IMR-90 (cell line): ENCODE data around the gene TMUB2. TPM values are rescaled to one million over a fixed set of nuclear protein-coding genes. Genes with fewer than 3 reads are reported as not detected.

ENCODE experiments used
- ATAC-seq: fragments of 200-7000 bp; cut with Tn5 transposase; 2 replicates; pipeline ENCODE4 v1.9.1; 2020; ENCODE audit warnings: low read depth, mild to moderate bottlenecking, moderate library complexity
- BruUV-seq: library from RNA; stranded (reverse); fragments of 400-500 nt; replicated peaks from 2 replicates; lab custom pipeline; 2021; lab: Mats Ljungman, UMichigan
- CTCF ChIA-PET: fragments of 300-600 bp; formaldehyde crosslinking; extraction: SDS; loops from one replicate; lab custom pipeline; 2021; ENCODE audit warnings: antibody characterized with exemption; lab: Yijun Ruan, JAX
- POLR2A ChIA-PET: fragments of 300-600 bp; sonication (Branson Sonifier 250); formaldehyde crosslinking; loops from one replicate; lab custom pipeline; 2022; ENCODE audit warnings: antibody characterized with exemption; ENCODE audit not compliant: unreplicated experiment; lab: Charles Lee
- DNase-seq: peaks from one replicate; pipeline ENCODE4 v3.0.0; 2013
- H2AFZ ChIP-seq: replicated peaks from 2 replicates; pipeline ENCODE3; 2013; ENCODE audit warnings: low read length, mild to moderate bottlenecking; ENCODE audit not compliant: poor library complexity
- H2AK5ac ChIP-seq: 2 replicates; pipeline ENCODE4 v1.6.1; 2013; ENCODE audit warnings: low read depth, low read length, inconsistent platforms
- H2AK9ac ChIP-seq: replicated peaks from 2 replicates; pipeline ENCODE3; 2013; ENCODE audit warnings: mild to moderate bottlenecking, low read depth, low read length, moderate library complexity; ENCODE audit not compliant: poor library complexity
- H2BK120ac ChIP-seq: 2 replicates; pipeline ENCODE4 v1.6.1; 2013; ENCODE audit warnings: low read depth, low read length, inconsistent platforms
- H2BK15ac ChIP-seq: 3 replicates; pipeline ENCODE4 v1.6.1; 2013; ENCODE audit warnings: low read depth, low read length, inconsistent platforms
- H2BK20ac ChIP-seq: 2 replicates; pipeline ENCODE4 v1.6.1; 2013; ENCODE audit warnings: low read depth, mild to moderate bottlenecking, inconsistent platforms, low read length, moderate library complexity
- H2BK5ac ChIP-seq: 2 replicates; pipeline ENCODE4 v1.6.1; 2013; ENCODE audit warnings: mild to moderate bottlenecking, low read depth, low read length, inconsistent platforms; ENCODE audit not compliant: poor library complexity, severe bottlenecking
- H3K14ac ChIP-seq: replicated peaks from 2 replicates; pipeline ENCODE4 v1.6.1; 2013; ENCODE audit warnings: low read depth, low read length, inconsistent platforms
- H3K18ac ChIP-seq: 2 replicates; pipeline ENCODE4 v1.6.1; 2013; ENCODE audit warnings: low read depth, low read length, control low read depth
- H3K23ac ChIP-seq: 2 replicates; pipeline ENCODE4 v1.6.1; 2013; ENCODE audit warnings: low read depth, low read length, inconsistent platforms
- H3K27ac ChIP-seq: 2 replicates; pipeline ENCODE4 v1.5.1; 2013; ENCODE audit warnings: mild to moderate bottlenecking, control low read depth, low read length; ENCODE audit not compliant: insufficient read depth
- H3K27me3 ChIP-seq: 2 replicates; pipeline ENCODE4 v1.6.1; 2013; ENCODE audit warnings: low read length; ENCODE audit not compliant: control insufficient read depth, insufficient read depth
- H3K36me3 ChIP-seq: 2 replicates; pipeline ENCODE4 v1.6.1; 2013; ENCODE audit warnings: low read length, mixed read lengths; ENCODE audit not compliant: control insufficient read depth, insufficient read depth
- H3K4ac ChIP-seq: 2 replicates; pipeline ENCODE4 v1.6.1; 2013; ENCODE audit warnings: low read depth, low read length, inconsistent platforms
- H3K4me1 ChIP-seq: 2 replicates; pipeline ENCODE4 v1.6.1; 2013; ENCODE audit warnings: low read length, mixed read lengths; ENCODE audit not compliant: control insufficient read depth, insufficient read depth
- H3K4me2 ChIP-seq: 2 replicates; pipeline ENCODE4 v1.6.1; 2013; ENCODE audit warnings: low read depth, mild to moderate bottlenecking, control low read depth, low read length, moderate library complexity
- H3K4me3 ChIP-seq: 2 replicates; pipeline ENCODE4 v1.5.1; 2013; ENCODE audit warnings: low read depth, mild to moderate bottlenecking, control low read depth, low read length, moderate library complexity; ENCODE audit not compliant: insufficient read depth
- H3K56ac ChIP-seq: 2 replicates; pipeline ENCODE4 v1.6.1; 2013; ENCODE audit warnings: low read length, inconsistent platforms; ENCODE audit not compliant: insufficient read depth; ENCODE audit errors: extremely low read depth
- H3K79me1 ChIP-seq, 2 experiments: 2 replicates each; pipeline ENCODE4 v1.6.1; 2013; ENCODE audit warnings: low read length in 2 of 2, inconsistent platforms in 1 of 2, low read depth in 1 of 2
- H3K9ac ChIP-seq: 2 replicates; pipeline ENCODE4 v1.6.1; 2013; ENCODE audit warnings: low read depth, low read length, control low read depth
- H3K9me1 ChIP-seq: 2 replicates; pipeline ENCODE4 v1.6.1; 2013; ENCODE audit warnings: low read length, inconsistent platforms; ENCODE audit not compliant: insufficient read depth
- H3K9me3 ChIP-seq: 2 replicates; pipeline ENCODE4 v1.6.1; 2013; ENCODE audit warnings: low read length; ENCODE audit not compliant: control insufficient read depth, insufficient read depth
- H4K20me1 ChIP-seq: 2 replicates; pipeline ENCODE4 v1.6.1; 2013; ENCODE audit warnings: low read length, inconsistent platforms; ENCODE audit not compliant: insufficient read depth
- H4K5ac ChIP-seq: 2 replicates; pipeline ENCODE4 v1.6.1; 2013; ENCODE audit warnings: mild to moderate bottlenecking, low read depth, low read length, control low read depth
- H4K8ac ChIP-seq, 2 experiments: 2 replicates each; pipeline ENCODE4 v1.6.1; 2013; ENCODE audit warnings: low read depth in 2 of 2, low read length in 2 of 2, control low read depth in 1 of 2, inconsistent platforms in 1 of 2
- H4K91ac ChIP-seq: 2 replicates; pipeline ENCODE4 v1.6.1; 2013; ENCODE audit warnings: low read depth, low read length, inconsistent platforms; ENCODE audit not compliant: insufficient read depth
- FOS ChIP-seq: fragments of 150-350 bp; IDR thresholded peaks from 2 replicates; pipeline ENCODE4 v1.6.1; 2016; ENCODE audit warnings: low read depth, low read length
- MAZ ChIP-seq: IDR thresholded peaks from 2 replicates; pipeline ENCODE4 v1.6.1; 2012; ENCODE audit warnings: low read depth, mild to moderate bottlenecking, low read length, improper control_type of control experiment, moderate library complexity, borderline replicate concordance
- MXI1 ChIP-seq: IDR thresholded peaks from 2 replicates; pipeline ENCODE4 v1.6.1; 2012; ENCODE audit warnings: low read depth, mild to moderate bottlenecking, low read length, moderate library complexity, borderline replicate concordance
- NFE2L2 ChIP-seq: fragments of 150-350 bp; IDR thresholded peaks from 2 replicates; pipeline ENCODE4 v1.6.1; 2016; ENCODE audit warnings: low read depth, mild to moderate bottlenecking, low read length
- POLR2A ChIP-seq: IDR thresholded peaks from 2 replicates; pipeline ENCODE4 v1.6.1; 2012; ENCODE audit warnings: mild to moderate bottlenecking, low read depth, low read length
- RFX5 ChIP-seq: IDR thresholded peaks from 2 replicates; pipeline ENCODE4 v1.8.0; 2012; ENCODE audit warnings: low read depth, mild to moderate bottlenecking, low read length, moderate library complexity
- SMC3 ChIP-seq: fragments of 150-350 bp; IDR thresholded peaks from 2 replicates; pipeline ENCODE4 v1.6.1; 2016; ENCODE audit warnings: low read depth, mild to moderate bottlenecking, antibody characterized with exemption, low read length, moderate library complexity
- WGBS, 2 experiments: methylation state at CpG; one replicate each; pipeline versions ENCODE4 v1.1.5 to v1.1.7; 2013; ENCODE audit warnings: missing lambda C conversion rate in 2 of 2; ENCODE audit not compliant: insufficient read length in 1 of 2; ENCODE audit errors: extremely low coverage in 2 of 2; 5-methylcytosine and 5-hydroxymethylcytosine counted together
- dilution Hi-C: fragments of 300-500 bp; cut with HindIII; formaldehyde crosslinking; loops from one replicate; pipeline ENCODE4 v1.14.3; 2018; ENCODE audit warnings: low sequenced_read_pairs; ENCODE audit not compliant: unreplicated experiment
- in situ Hi-C: fragments of 300-500 bp; cut with MboI; formaldehyde crosslinking; loops from 3 replicates; pipeline ENCODE4 v1.14.3; 2019; ENCODE audit warnings: low sequenced_read_pairs, inconsistent platforms, mixed read lengths
- intact Hi-C: fragments of 100-400 bp; cut with micrococcal nuclease; formaldehyde crosslinking; loops from 2 replicates; pipeline ENCODE4 v1.10.0; 2022
- polyA plus RNA-seq, 3 experiments: library from polyadenylated mRNA; depleted of rRNA; stranded (reverse); fragments of >200 nt; gene quantifications; 2 replicates each; pipeline ENCODE4 v1.2.3, GENCODE V29; 2012; ENCODE audit warnings: low replicate concordance in 1 of 3
- total RNA-seq: library from RNA; depleted of rRNA; stranded (reverse); fragments of >200 nt; gene quantifications from 2 replicates; pipeline ENCODE4 v1.2.3, GENCODE V29; 2012
- TF ChIP-seq, protein P1 (sequence below): fragments of 150-350 bp; IDR thresholded peaks from 2 replicates; pipeline ENCODE4 v1.6.1; 2017; ENCODE audit warnings: mild to moderate bottlenecking, antibody characterized with exemption, low read length, low read depth
- TF ChIP-seq, protein P2 (sequence below): fragments of 150-350 bp; IDR thresholded peaks from 2 replicates; pipeline ENCODE4 v1.6.1; 2016; ENCODE audit warnings: low read depth, mild to moderate bottlenecking, low read length, moderate library complexity, borderline replicate concordance
- TF ChIP-seq, protein P3 (sequence below): conservative IDR thresholded peaks from 2 replicates; pipeline ENCODE4 v1.5.1; 2012; ENCODE audit warnings: mild to moderate bottlenecking, low read depth, low read length, improper control_type of control experiment

The TMUB2 gene
- total and polyA plus RNA-seq, 2 of the 4 experiments (the other 2 are of a cell fraction): 16.5 to 42.5 TPM

DNA sequence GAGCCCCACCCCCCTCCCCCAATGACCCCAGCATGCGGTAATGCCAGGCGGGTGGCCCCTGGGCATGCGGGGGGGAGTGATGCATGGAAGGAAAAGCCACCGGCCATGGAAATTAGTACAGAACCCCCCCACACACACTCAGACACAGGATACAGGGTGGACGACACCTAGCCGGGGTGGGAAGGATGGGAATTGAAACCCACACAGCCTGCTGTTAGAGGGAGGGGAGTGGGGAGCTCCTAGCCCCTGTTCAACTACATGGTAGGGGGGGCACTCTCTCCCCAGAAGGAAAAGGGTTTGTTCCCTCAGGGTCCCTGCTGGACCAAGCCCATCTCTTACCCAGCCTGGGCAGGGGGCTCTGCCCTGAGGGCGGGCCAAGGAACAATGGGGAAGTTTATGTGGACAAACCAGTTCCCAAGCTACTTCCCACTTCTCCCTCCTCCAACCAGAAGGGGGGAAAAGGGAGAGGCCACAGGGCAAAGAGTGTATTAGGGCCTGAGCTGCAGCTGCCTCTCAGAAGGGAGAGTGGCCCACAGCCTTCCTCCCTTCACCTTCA is 5.2 kb downstream of the TMUB2 start:
- Histone ChIP-seq H3K9me1 (no peaks in the 10 kb centered on the region), H2AK9ac (no peak overlapping the region), H2AK5ac (no peak overlapping the region), H3K9ac (no peak overlapping the region), H4K91ac (no peak overlapping the region), H3K4ac (no peak overlapping the region), H3K56ac (no peak overlapping the region), H2BK15ac (no peak overlapping the region), H3K18ac (no peak overlapping the region), H3K4me3 (no peak overlapping the region), H3K27ac (no peak overlapping the region), H2BK20ac (no peak overlapping the region), H3K9me3 (no peaks in the 10 kb centered on the region), H4K20me1 (no peaks in the 10 kb centered on the region), H3K4me1 (peaks cover 2% of the 10 kb centered on the region; the same call in 1 of the 2 replicates), H3K36me3 (peaks cover 64% of the 10 kb centered on the region), H3K79me1 (peaks cover 26 to 59% of the 10 kb centered on the region in 2 experiments), H4K8ac (no peak overlapping the region; a peak in 2 of 4 replicates), H2BK5ac (no peak overlapping the region), H2BK120ac (no peak overlapping the region), H3K23ac (no peak overlapping the region), H3K14ac (no peak overlapping the region), H2AFZ (peak overlapping the region; percentile 37), H3K4me2 (no peak overlapping the region), H3K27me3 (no peaks in the 10 kb centered on the region), H4K5ac (no peak overlapping the region)
- BruUV-seq: TSS peak; percentile 75
- in situ Hi-C loops: no loop called here
- no peak for DNase-seq
- intact Hi-C loops: no loop called here
- POLR2A ChIA-PET: no interaction called here
- CTCF ChIA-PET: no interaction called here
- WGBS, 2 experiments: no CpG with 5 or more reads among the region's 7 CpGs
- TF ChIP-seq MXI1 (no peak), FOS (no peak), SMC3 (no peak), POLR2A (no peak), NFE2L2 (no peak), RFX5 (no peak), MAZ (no peak)
- TF ChIP-seq, protein P1, sequence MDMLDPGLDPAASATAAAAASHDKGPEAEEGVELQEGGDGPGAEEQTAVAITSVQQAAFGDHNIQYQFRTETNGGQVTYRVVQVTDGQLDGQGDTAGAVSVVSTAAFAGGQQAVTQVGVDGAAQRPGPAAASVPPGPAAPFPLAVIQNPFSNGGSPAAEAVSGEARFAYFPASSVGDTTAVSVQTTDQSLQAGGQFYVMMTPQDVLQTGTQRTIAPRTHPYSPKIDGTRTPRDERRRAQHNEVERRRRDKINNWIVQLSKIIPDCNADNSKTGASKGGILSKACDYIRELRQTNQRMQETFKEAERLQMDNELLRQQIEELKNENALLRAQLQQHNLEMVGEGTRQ: no peak
- TF ChIP-seq, protein P2, sequence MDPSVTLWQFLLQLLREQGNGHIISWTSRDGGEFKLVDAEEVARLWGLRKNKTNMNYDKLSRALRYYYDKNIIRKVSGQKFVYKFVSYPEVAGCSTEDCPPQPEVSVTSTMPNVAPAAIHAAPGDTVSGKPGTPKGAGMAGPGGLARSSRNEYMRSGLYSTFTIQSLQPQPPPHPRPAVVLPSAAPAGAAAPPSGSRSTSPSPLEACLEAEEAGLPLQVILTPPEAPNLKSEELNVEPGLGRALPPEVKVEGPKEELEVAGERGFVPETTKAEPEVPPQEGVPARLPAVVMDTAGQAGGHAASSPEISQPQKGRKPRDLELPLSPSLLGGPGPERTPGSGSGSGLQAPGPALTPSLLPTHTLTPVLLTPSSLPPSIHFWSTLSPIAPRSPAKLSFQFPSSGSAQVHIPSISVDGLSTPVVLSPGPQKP: no peak
- TF ChIP-seq, protein P3, sequence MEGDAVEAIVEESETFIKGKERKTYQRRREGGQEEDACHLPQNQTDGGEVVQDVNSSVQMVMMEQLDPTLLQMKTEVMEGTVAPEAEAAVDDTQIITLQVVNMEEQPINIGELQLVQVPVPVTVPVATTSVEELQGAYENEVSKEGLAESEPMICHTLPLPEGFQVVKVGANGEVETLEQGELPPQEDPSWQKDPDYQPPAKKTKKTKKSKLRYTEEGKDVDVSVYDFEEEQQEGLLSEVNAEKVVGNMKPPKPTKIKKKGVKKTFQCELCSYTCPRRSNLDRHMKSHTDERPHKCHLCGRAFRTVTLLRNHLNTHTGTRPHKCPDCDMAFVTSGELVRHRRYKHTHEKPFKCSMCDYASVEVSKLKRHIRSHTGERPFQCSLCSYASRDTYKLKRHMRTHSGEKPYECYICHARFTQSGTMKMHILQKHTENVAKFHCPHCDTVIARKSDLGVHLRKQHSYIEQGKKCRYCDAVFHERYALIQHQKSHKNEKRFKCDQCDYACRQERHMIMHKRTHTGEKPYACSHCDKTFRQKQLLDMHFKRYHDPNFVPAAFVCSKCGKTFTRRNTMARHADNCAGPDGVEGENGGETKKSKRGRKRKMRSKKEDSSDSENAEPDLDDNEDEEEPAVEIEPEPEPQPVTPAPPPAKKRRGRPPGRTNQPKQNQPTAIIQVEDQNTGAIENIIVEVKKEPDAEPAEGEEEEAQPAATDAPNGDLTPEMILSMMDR: no peak
- no peak for ATAC-seq
- dilution Hi-C loops: no loop called here
